HepG2 (cell line): ENCODE measurements around the gene SPAG9. TPM values are rescaled to one million over a fixed set of nuclear protein-coding genes. Genes with fewer than 3 reads are reported as not detected.

Experiments used
- HNRNPLL ChIP-seq: fragments of 200-400 bp; formaldehyde crosslinking; IDR thresholded peaks from 2 replicates; pipeline ENCODE4 v1.6.1; 2017; ENCODE audit warnings: mild to moderate bottlenecking, low read depth, low read length; ENCODE audit not compliant: poor library complexity, severe bottlenecking
- MED13 ChIP-seq: sonication (generic); formaldehyde crosslinking; IDR thresholded peaks from 2 replicates; pipeline ENCODE4 v1.5.0; 2020; ENCODE audit warnings: missing genetic modification reagents
- NFE2 ChIP-seq: sonication (generic); formaldehyde crosslinking; IDR thresholded peaks from 2 replicates; pipeline ENCODE4 v1.4.0; 2020; ENCODE audit warnings: missing genetic modification reagents
- NPAS2 ChIP-seq: sonication (generic); formaldehyde crosslinking; IDR thresholded peaks from 2 replicates; pipeline ENCODE4 v1.8.0; 2022; ENCODE audit warnings: mild to moderate bottlenecking, missing genetic modification reagents, borderline replicate concordance
- NR2C2 ChIP-seq: sonication (generic); formaldehyde crosslinking; IDR thresholded peaks from 2 replicates; pipeline ENCODE4 v1.4.0; 2020; ENCODE audit warnings: missing genetic modification reagents, mild to moderate bottlenecking, moderate library complexity, borderline replicate concordance
- SRF ChIP-seq: IDR thresholded peaks from 2 replicates; pipeline ENCODE4 v1.6.1; 2011; ENCODE audit warnings: mild to moderate bottlenecking, low read depth, low read length, moderate library complexity
- TCF12 ChIP-seq, 2 experiments: fragments of 450-650 bp in 1 of 2; sonication (generic) in 1 of 2; formaldehyde crosslinking in 1 of 2; IDR thresholded peaks; 2 replicates each; pipeline versions ENCODE4 v1.6.1 to v1.8.0; 2017 to 2022; ENCODE audit warnings: antibody characterized with exemption in 1 of 2, mild to moderate bottlenecking in 1 of 2, missing genetic modification reagents in 1 of 2, moderate library complexity in 1 of 2
- U2AF2 ChIP-seq: fragments of 200-400 bp; formaldehyde crosslinking; IDR thresholded peaks from 2 replicates; pipeline ENCODE4 v1.6.1; 2017; ENCODE audit warnings: low read depth, mild to moderate bottlenecking, low read length
- ZIK1 ChIP-seq: sonication (generic); formaldehyde crosslinking; IDR thresholded peaks from 2 replicates; pipeline ENCODE4 v1.5.0; 2020; ENCODE audit warnings: mild to moderate bottlenecking, low read depth, missing genetic modification reagents, borderline replicate concordance
- ZKSCAN5 ChIP-seq: sonication (generic); formaldehyde crosslinking; IDR thresholded peaks from 2 replicates; pipeline ENCODE4 v1.5.1; 2020; ENCODE audit warnings: mild to moderate bottlenecking, missing genetic modification reagents
- ZNF263 ChIP-seq: sonication (generic); formaldehyde crosslinking; IDR thresholded peaks from 2 replicates; pipeline ENCODE4 v1.4.0; 2020; ENCODE audit warnings: missing genetic modification reagents
- ZNF350 ChIP-seq: sonication (generic); formaldehyde crosslinking; IDR thresholded peaks from 2 replicates; pipeline ENCODE4 v1.4.0; 2020; ENCODE audit warnings: mild to moderate bottlenecking, low read depth, missing genetic modification reagents, borderline replicate concordance
- ZNF367 ChIP-seq: sonication (generic); formaldehyde crosslinking; IDR thresholded peaks from 2 replicates; pipeline ENCODE4 v1.4.0; 2020; ENCODE audit warnings: missing genetic modification reagents, borderline replicate concordance
- ZNF468 ChIP-seq: sonication (generic); formaldehyde crosslinking; IDR thresholded peaks from 2 replicates; pipeline ENCODE4 v1.8.0; 2022; ENCODE audit warnings: mild to moderate bottlenecking, moderate library complexity, missing genetic modification reagents
- ZNF614 ChIP-seq: IDR thresholded peaks from 2 replicates; pipeline ENCODE4 v1.6.1; 2018; ENCODE audit warnings: missing biosample characterization, missing genetic modification reagents, inconsistent platforms, borderline replicate concordance
- ZNF7 ChIP-seq: IDR thresholded peaks from 2 replicates; pipeline ENCODE4 v1.6.1; 2016; ENCODE audit warnings: missing biosample characterization, missing genetic modification reagents
- ZNF737 ChIP-seq: sonication (generic); formaldehyde crosslinking; IDR thresholded peaks from 2 replicates; pipeline ENCODE4 v1.5.0; 2020; ENCODE audit warnings: missing genetic modification reagents, mild to moderate bottlenecking, borderline replicate concordance
- ZNF891 ChIP-seq: sonication (generic); formaldehyde crosslinking; IDR thresholded peaks from 2 replicates; pipeline ENCODE4 v1.5.0; 2020; ENCODE audit warnings: mild to moderate bottlenecking, missing genetic modification reagents
- polyA plus RNA-seq, 8 experiments: library from polyadenylated mRNA; depleted of rRNA in 3 of 8; stranded (reverse) in 7 of 8; unstranded in 1 of 8; fragments of >200 nt; fragmentation: Illumina TruSeq in 4 of 8; extraction: Trizol in 4 of 8; gene quantifications; 2 replicates each; pipeline versions ENCODE4 v1.2.1 to v1.2.3, GENCODE V29; 2011 to 2016; ENCODE audit warnings: low read depth in 4 of 8, missing spikeins in 1 of 8, mixed read lengths in 1 of 8; ENCODE audit not compliant: insufficient read depth in 1 of 8
- total RNA-seq, 5 experiments: library from RNA; depleted of rRNA; stranded (reverse); fragments of >200 nt; fragmentation: Illumina TruSeq; extraction: Trizol; gene quantifications; 2 replicates each; pipeline ENCODE4 v1.2.3, GENCODE V29; 2016; ENCODE audit warnings: low read depth in 1 of 5
- TF ChIP-seq, protein P1 (sequence below): sonication (generic); formaldehyde crosslinking; IDR thresholded peaks from 2 replicates; pipeline ENCODE4 v1.5.0; 2020; ENCODE audit warnings: missing genetic modification reagents, mild to moderate bottlenecking, borderline replicate concordance
- TF ChIP-seq, protein P2 (sequence below): IDR thresholded peaks from 2 replicates; pipeline ENCODE4 v1.6.1; 2016; ENCODE audit warnings: missing compliant biosample characterization, missing genetic modification reagents, borderline replicate concordance
- TF ChIP-seq, protein P3 (sequence below): sonication (generic); formaldehyde crosslinking; IDR thresholded peaks from 2 replicates; pipeline ENCODE4 v1.4.0; 2020; ENCODE audit warnings: missing genetic modification reagents
- TF ChIP-seq, protein P4 (sequence below): sonication (generic); formaldehyde crosslinking; conservative IDR thresholded peaks from 2 replicates; pipeline ENCODE4 v1.8.0; 2022; ENCODE audit warnings: missing genetic modification reagents

SPAG9 gene
- total and polyA plus RNA-seq, 2 of the 13 experiments (the other 11 are each of a cell fraction or from before 2014, with no cell fraction given): 43.2 to 78.6 TPM

DNA sequence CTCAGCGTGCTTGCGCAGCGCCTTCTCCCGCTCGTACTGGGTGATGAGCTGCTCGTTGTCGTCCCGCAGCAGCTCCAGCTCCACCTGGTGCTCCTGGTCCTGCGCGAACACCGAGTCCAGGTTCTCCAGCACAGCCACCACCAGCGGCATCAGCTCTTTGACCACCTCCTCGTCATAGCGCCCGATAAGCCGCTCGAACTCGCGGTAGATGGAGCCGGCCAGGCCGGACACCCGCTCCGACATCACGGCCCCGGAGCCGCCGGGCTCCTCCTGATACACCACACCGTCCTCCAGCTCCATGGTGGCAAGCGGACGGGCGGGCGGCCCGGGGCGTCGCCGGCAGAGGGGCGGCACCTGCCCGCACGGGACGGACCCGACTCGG is 320 bp downstream of the SPAG9 start (continued):
- TF ChIP-seq, protein P1, sequence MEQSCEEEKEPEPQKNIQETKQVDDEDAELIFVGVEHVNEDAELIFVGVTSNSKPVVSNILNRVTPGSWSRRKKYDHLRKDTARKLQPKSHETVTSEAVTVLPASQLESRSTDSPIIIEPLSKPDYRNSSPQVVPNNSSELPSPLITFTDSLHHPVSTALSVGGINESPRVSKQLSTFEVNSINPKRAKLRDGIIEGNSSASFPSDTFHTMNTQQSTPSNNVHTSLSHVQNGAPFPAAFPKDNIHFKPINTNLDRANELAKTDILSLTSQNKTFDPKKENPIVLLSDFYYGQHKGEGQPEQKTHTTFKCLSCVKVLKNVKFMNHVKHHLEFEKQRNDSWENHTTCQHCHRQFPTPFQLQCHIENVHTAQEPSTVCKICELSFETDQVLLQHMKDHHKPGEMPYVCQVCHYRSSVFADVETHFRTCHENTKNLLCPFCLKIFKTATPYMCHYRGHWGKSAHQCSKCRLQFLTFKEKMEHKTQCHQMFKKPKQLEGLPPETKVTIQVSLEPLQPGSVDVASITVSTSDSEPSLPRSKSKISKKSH (CRISPR knock-in tag): no peak
- TF ChIP-seq NPAS2 (CRISPR knock-in tag): no peak
- TF ChIP-seq ZNF614 (CRISPR knock-in tag): no peak
- 0 out of 2 replicates have a peak, but pooled peaks have one; percentile 4 for TF ChIP-seq NFE2 (CRISPR knock-in tag)
- no peak for TF ChIP-seq ZNF737
- TF ChIP-seq, protein P2, sequence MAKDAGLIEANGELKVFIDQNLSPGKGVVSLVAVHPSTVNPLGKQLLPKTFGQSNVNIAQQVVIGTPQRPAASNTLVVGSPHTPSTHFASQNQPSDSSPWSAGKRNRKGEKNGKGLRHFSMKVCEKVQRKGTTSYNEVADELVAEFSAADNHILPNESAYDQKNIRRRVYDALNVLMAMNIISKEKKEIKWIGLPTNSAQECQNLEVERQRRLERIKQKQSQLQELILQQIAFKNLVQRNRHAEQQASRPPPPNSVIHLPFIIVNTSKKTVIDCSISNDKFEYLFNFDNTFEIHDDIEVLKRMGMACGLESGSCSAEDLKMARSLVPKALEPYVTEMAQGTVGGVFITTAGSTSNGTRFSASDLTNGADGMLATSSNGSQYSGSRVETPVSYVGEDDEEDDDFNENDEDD: peak; percentile 35; the same call in 1 of the 2 replicates
- 0 out of 2 replicates have a peak, but pooled peaks have one; percentile 69 for TF ChIP-seq ZNF468 (CRISPR knock-in tag)
- 0 out of 2 replicates have a peak, but pooled peaks have one; percentile 25 for TF ChIP-seq MED13 (CRISPR knock-in tag)
- 0 out of 2 replicates have a peak, but pooled peaks have one; percentile 44 for TF ChIP-seq ZIK1 (CRISPR knock-in tag)
- no peak for TF ChIP-seq TCF12 (IDR thresholded peaks at IDR 0.05)
- TF ChIP-seq TCF12 (CRISPR knock-in tag; IDR thresholded peaks at IDR 0.05): no peak
- TF ChIP-seq U2AF2: no peak
- TF ChIP-seq SRF: no peak
- no peak for TF ChIP-seq ZNF7 (CRISPR knock-in tag)
- 0 out of 2 replicates have a peak, but pooled peaks have one; percentile 62 for TF ChIP-seq ZNF367
- TF ChIP-seq, protein P3, sequence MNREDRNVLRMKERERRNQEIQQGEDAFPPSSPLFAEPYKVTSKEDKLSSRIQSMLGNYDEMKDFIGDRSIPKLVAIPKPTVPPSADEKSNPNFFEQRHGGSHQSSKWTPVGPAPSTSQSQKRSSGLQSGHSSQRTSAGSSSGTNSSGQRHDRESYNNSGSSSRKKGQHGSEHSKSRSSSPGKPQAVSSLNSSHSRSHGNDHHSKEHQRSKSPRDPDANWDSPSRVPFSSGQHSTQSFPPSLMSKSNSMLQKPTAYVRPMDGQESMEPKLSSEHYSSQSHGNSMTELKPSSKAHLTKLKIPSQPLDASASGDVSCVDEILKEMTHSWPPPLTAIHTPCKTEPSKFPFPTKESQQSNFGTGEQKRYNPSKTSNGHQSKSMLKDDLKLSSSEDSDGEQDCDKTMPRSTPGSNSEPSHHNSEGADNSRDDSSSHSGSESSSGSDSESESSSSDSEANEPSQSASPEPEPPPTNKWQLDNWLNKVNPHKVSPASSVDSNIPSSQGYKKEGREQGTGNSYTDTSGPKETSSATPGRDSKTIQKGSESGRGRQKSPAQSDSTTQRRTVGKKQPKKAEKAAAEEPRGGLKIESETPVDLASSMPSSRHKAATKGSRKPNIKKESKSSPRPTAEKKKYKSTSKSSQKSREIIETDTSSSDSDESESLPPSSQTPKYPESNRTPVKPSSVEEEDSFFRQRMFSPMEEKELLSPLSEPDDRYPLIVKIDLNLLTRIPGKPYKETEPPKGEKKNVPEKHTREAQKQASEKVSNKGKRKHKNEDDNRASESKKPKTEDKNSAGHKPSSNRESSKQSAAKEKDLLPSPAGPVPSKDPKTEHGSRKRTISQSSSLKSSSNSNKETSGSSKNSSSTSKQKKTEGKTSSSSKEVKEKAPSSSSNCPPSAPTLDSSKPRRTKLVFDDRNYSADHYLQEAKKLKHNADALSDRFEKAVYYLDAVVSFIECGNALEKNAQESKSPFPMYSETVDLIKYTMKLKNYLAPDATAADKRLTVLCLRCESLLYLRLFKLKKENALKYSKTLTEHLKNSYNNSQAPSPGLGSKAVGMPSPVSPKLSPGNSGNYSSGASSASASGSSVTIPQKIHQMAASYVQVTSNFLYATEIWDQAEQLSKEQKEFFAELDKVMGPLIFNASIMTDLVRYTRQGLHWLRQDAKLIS (CRISPR knock-in tag): no peak
- peak; percentile 78; the same call in 1 of the 2 replicates for TF ChIP-seq ZNF891
- TF ChIP-seq, protein P4, sequence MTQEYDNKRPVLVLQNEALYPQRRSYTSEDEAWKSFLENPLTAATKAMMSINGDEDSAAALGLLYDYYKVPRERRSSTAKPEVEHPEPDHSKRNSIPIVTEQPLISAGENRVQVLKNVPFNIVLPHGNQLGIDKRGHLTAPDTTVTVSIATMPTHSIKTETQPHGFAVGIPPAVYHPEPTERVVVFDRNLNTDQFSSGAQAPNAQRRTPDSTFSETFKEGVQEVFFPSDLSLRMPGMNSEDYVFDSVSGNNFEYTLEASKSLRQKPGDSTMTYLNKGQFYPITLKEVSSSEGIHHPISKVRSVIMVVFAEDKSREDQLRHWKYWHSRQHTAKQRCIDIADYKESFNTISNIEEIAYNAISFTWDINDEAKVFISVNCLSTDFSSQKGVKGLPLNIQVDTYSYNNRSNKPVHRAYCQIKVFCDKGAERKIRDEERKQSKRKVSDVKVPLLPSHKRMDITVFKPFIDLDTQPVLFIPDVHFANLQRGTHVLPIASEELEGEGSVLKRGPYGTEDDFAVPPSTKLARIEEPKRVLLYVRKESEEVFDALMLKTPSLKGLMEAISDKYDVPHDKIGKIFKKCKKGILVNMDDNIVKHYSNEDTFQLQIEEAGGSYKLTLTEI: no peak
- TF ChIP-seq HNRNPLL: peak; percentile 34
- no peak; the same call in 1 of the 2 replicates for TF ChIP-seq NR2C2 (CRISPR knock-in tag)
- peak; percentile 91 for TF ChIP-seq ZNF263 (CRISPR knock-in tag)
- TF ChIP-seq ZNF350 (CRISPR knock-in tag): no peak
- TF ChIP-seq ZKSCAN5: no peak
